ENCODE results near the gene CFAP251. TPM values are rescaled to one million over a fixed set of nuclear protein-coding genes. Genes with fewer than 3 reads are reported as not detected.

Gene CFAP251
- total RNA-seq, 1 experiment from 2014 or later, result 3.2 TPM

GRCh38 chr12:121974026-121974985 lies 55.9 kb downstream of the CFAP251 start:
- no peaks in the 10 kb centered on the region for H3K4me1 ChIP-seq (ENCODE audit: insufficient read depth, low read length)
- H3K9me2 ChIP-seq (replicated peaks; ENCODE audit: low read length), result no peaks in the 10 kb centered on the region
- H3K79me2 ChIP-seq (ENCODE audit: low read length), result no peaks in the 10 kb centered on the region
- no peaks in the 10 kb centered on the region for H4K20me1 ChIP-seq (ENCODE audit: low read length)
- intact Hi-C loops (cut with micrococcal nuclease), result no loop called here
- no peaks in the 10 kb centered on the region for H3K27me3 ChIP-seq (ENCODE audit: low read length)
- BruUV-seq (replicated peaks), result no TSS peak
- ChIA-PET POLR2A (ENCODE audit: unreplicated experiment) (no interaction called here), CTCF (no interaction called here)
- no peak overlapping the region for H3K4me2 ChIP-seq (ENCODE audit: low read length)
- no peak overlapping the region for H2AFZ ChIP-seq (ENCODE audit: low read length)
- no peak overlapping the region for H3K27ac ChIP-seq (ENCODE audit: low read length)
- no peaks in the 10 kb centered on the region for H3K9me3 ChIP-seq (ENCODE audit: low read length)
- DNase-seq (no peak), ATAC-seq (no peak)
- no peaks in the 10 kb centered on the region for H3K36me3 ChIP-seq (ENCODE audit: low read depth, low read length)
- H3K9ac ChIP-seq (ENCODE audit: low read length), result no peak overlapping the region
- no peak overlapping the region for H3K4me3 ChIP-seq (ENCODE audit: low read length)
- H3F3A ChIP-seq (ENCODE audit: low read length, unreplicated experiment), result no peaks in the 10 kb centered on the region
- no peak for TF ChIP-seq EZH2 (IDR thresholded peaks at IDR 0.05; ENCODE audit: low read length, unreplicated experiment)
- no peak for TF ChIP-seq CTCF (conservative IDR thresholded peaks at IDR 0.05; ENCODE audit: low read depth, low read length)
- no peak for TF ChIP-seq EZH2phosphoT487 (IDR thresholded peaks at IDR 0.05; ENCODE audit: borderline replicate concordance, low read length)

GRCh38 chr12:121975021-121975420 lies 56.6 kb downstream of the CFAP251 start:
- Histone ChIP-seq H3K27ac (ENCODE audit: low read length) (no peak overlapping the region), H4K20me1 (ENCODE audit: low read length) (no peaks in the 10 kb centered on the region), H3K79me2 (ENCODE audit: low read length) (no peaks in the 10 kb centered on the region), H3K9me2 (replicated peaks; ENCODE audit: low read length) (no peaks in the 10 kb centered on the region), H3K4me2 (ENCODE audit: low read length) (no peak overlapping the region), H2AFZ (ENCODE audit: low read length) (no peak overlapping the region), H3K9ac (ENCODE audit: low read length) (no peak overlapping the region), H3K9me3 (ENCODE audit: low read length) (no peaks in the 10 kb centered on the region), H3K27me3 (ENCODE audit: low read length) (no peaks in the 10 kb centered on the region), H3K4me1 (ENCODE audit: insufficient read depth, low read length) (no peaks in the 10 kb centered on the region), H3F3A (ENCODE audit: low read length, unreplicated experiment) (no peaks in the 10 kb centered on the region), H3K4me3 (ENCODE audit: low read length) (no peak overlapping the region), H3K36me3 (ENCODE audit: low read depth, low read length) (no peaks in the 10 kb centered on the region)
- POLR2A ChIA-PET (ENCODE audit: unreplicated experiment), result no interaction called here
- TF ChIP-seq CTCF (conservative IDR thresholded peaks at IDR 0.05; ENCODE audit: low read depth, low read length), result no peak
- no peak for TF ChIP-seq EZH2phosphoT487 (IDR thresholded peaks at IDR 0.05; ENCODE audit: borderline replicate concordance, low read length)
- no peak for TF ChIP-seq EZH2 (IDR thresholded peaks at IDR 0.05; ENCODE audit: low read length, unreplicated experiment)
- no TSS peak for BruUV-seq (replicated peaks)
- ATAC-seq (no peak), DNase-seq (no peak)
- CTCF ChIA-PET, result no interaction called here
- intact Hi-C loops (cut with micrococcal nuclease), result no loop called here

GRCh38 chr12:121976950-121977349 lies 58.6 kb downstream of the CFAP251 start:
- Histone ChIP-seq H2AFZ (ENCODE audit: low read length) (no peak overlapping the region), H3K27ac (ENCODE audit: low read length) (no peak overlapping the region), H3K9me2 (replicated peaks; ENCODE audit: low read length) (no peaks in the 10 kb centered on the region), H3K9ac (ENCODE audit: low read length) (no peak overlapping the region), H3K4me2 (ENCODE audit: low read length) (no peak overlapping the region), H3K79me2 (ENCODE audit: low read length) (no peaks in the 10 kb centered on the region), H3K4me1 (ENCODE audit: insufficient read depth, low read length) (no peaks in the 10 kb centered on the region), H3K36me3 (ENCODE audit: low read depth, low read length) (no peaks in the 10 kb centered on the region), H3K4me3 (ENCODE audit: low read length) (no peak overlapping the region), H4K20me1 (ENCODE audit: low read length) (no peaks in the 10 kb centered on the region), H3F3A (ENCODE audit: low read length, unreplicated experiment) (no peaks in the 10 kb centered on the region), H3K27me3 (ENCODE audit: low read length) (no peaks in the 10 kb centered on the region), H3K9me3 (ENCODE audit: low read length) (no peaks in the 10 kb centered on the region)
- ChIA-PET CTCF (no interaction called here), POLR2A (ENCODE audit: unreplicated experiment) (no interaction called here)
- intact Hi-C loops (cut with micrococcal nuclease), result no loop called here
- no peak for DNase-seq
- no peak for ATAC-seq
- TF ChIP-seq CTCF (conservative IDR thresholded peaks at IDR 0.05; ENCODE audit: low read depth, low read length) (no peak), EZH2phosphoT487 (IDR thresholded peaks at IDR 0.05; ENCODE audit: borderline replicate concordance, low read length) (no peak), EZH2 (IDR thresholded peaks at IDR 0.05; ENCODE audit: low read length, unreplicated experiment) (no peak)
- BruUV-seq (replicated peaks), result no TSS peak
